IMR-90 (cell line): ENCODE data around the gene DSCAM. TPM values are rescaled to one million over a fixed set of nuclear protein-coding genes. Genes with fewer than 3 reads are reported as not detected.

ENCODE experiments used
- ATAC-seq: fragments of 200-7000 bp; cut with Tn5 transposase; 2 replicates; pipeline ENCODE4 v1.9.1; 2020; ENCODE audit warnings: low read depth, mild to moderate bottlenecking, moderate library complexity
- BruUV-seq: library from RNA; stranded (reverse); fragments of 400-500 nt; replicated peaks from 2 replicates; lab custom pipeline; 2021; lab: Mats Ljungman, UMichigan
- CTCF ChIA-PET: fragments of 300-600 bp; formaldehyde crosslinking; extraction: SDS; loops from one replicate; lab custom pipeline; 2021; ENCODE audit warnings: antibody characterized with exemption; lab: Yijun Ruan, JAX
- POLR2A ChIA-PET: fragments of 300-600 bp; sonication (Branson Sonifier 250); formaldehyde crosslinking; loops from one replicate; lab custom pipeline; 2022; ENCODE audit warnings: antibody characterized with exemption; ENCODE audit not compliant: unreplicated experiment; lab: Charles Lee
- DNase-seq: peaks from one replicate; pipeline ENCODE4 v3.0.0; 2013
- H2AFZ ChIP-seq: replicated peaks from 2 replicates; pipeline ENCODE3; 2013; ENCODE audit warnings: low read length, mild to moderate bottlenecking; ENCODE audit not compliant: poor library complexity
- H2AK5ac ChIP-seq: 2 replicates; pipeline ENCODE4 v1.6.1; 2013; ENCODE audit warnings: low read depth, low read length, inconsistent platforms
- H2AK9ac ChIP-seq: replicated peaks from 2 replicates; pipeline ENCODE3; 2013; ENCODE audit warnings: mild to moderate bottlenecking, low read depth, low read length, moderate library complexity; ENCODE audit not compliant: poor library complexity
- H2BK120ac ChIP-seq: 2 replicates; pipeline ENCODE4 v1.6.1; 2013; ENCODE audit warnings: low read depth, low read length, inconsistent platforms
- H2BK15ac ChIP-seq: 3 replicates; pipeline ENCODE4 v1.6.1; 2013; ENCODE audit warnings: low read depth, low read length, inconsistent platforms
- H2BK20ac ChIP-seq: 2 replicates; pipeline ENCODE4 v1.6.1; 2013; ENCODE audit warnings: low read depth, mild to moderate bottlenecking, inconsistent platforms, low read length, moderate library complexity
- H2BK5ac ChIP-seq: 2 replicates; pipeline ENCODE4 v1.6.1; 2013; ENCODE audit warnings: mild to moderate bottlenecking, low read depth, low read length, inconsistent platforms; ENCODE audit not compliant: poor library complexity, severe bottlenecking
- H3K14ac ChIP-seq: replicated peaks from 2 replicates; pipeline ENCODE4 v1.6.1; 2013; ENCODE audit warnings: low read depth, low read length, inconsistent platforms
- H3K18ac ChIP-seq: 2 replicates; pipeline ENCODE4 v1.6.1; 2013; ENCODE audit warnings: low read depth, low read length, control low read depth
- H3K23ac ChIP-seq: 2 replicates; pipeline ENCODE4 v1.6.1; 2013; ENCODE audit warnings: low read depth, low read length, inconsistent platforms
- H3K27ac ChIP-seq: 2 replicates; pipeline ENCODE4 v1.5.1; 2013; ENCODE audit warnings: mild to moderate bottlenecking, control low read depth, low read length; ENCODE audit not compliant: insufficient read depth
- H3K27me3 ChIP-seq: 2 replicates; pipeline ENCODE4 v1.6.1; 2013; ENCODE audit warnings: low read length; ENCODE audit not compliant: control insufficient read depth, insufficient read depth
- H3K36me3 ChIP-seq: 2 replicates; pipeline ENCODE4 v1.6.1; 2013; ENCODE audit warnings: low read length, mixed read lengths; ENCODE audit not compliant: control insufficient read depth, insufficient read depth
- H3K4ac ChIP-seq: 2 replicates; pipeline ENCODE4 v1.6.1; 2013; ENCODE audit warnings: low read depth, low read length, inconsistent platforms
- H3K4me1 ChIP-seq: 2 replicates; pipeline ENCODE4 v1.6.1; 2013; ENCODE audit warnings: low read length, mixed read lengths; ENCODE audit not compliant: control insufficient read depth, insufficient read depth
- H3K4me2 ChIP-seq: 2 replicates; pipeline ENCODE4 v1.6.1; 2013; ENCODE audit warnings: low read depth, mild to moderate bottlenecking, control low read depth, low read length, moderate library complexity
- H3K4me3 ChIP-seq: 2 replicates; pipeline ENCODE4 v1.5.1; 2013; ENCODE audit warnings: low read depth, mild to moderate bottlenecking, control low read depth, low read length, moderate library complexity; ENCODE audit not compliant: insufficient read depth
- H3K56ac ChIP-seq: 2 replicates; pipeline ENCODE4 v1.6.1; 2013; ENCODE audit warnings: low read length, inconsistent platforms; ENCODE audit not compliant: insufficient read depth; ENCODE audit errors: extremely low read depth
- H3K79me1 ChIP-seq, 2 experiments: 2 replicates each; pipeline ENCODE4 v1.6.1; 2013; ENCODE audit warnings: low read length in 2 of 2, inconsistent platforms in 1 of 2, low read depth in 1 of 2
- H3K9ac ChIP-seq: 2 replicates; pipeline ENCODE4 v1.6.1; 2013; ENCODE audit warnings: low read depth, low read length, control low read depth
- H3K9me1 ChIP-seq: 2 replicates; pipeline ENCODE4 v1.6.1; 2013; ENCODE audit warnings: low read length, inconsistent platforms; ENCODE audit not compliant: insufficient read depth
- H3K9me3 ChIP-seq: 2 replicates; pipeline ENCODE4 v1.6.1; 2013; ENCODE audit warnings: low read length; ENCODE audit not compliant: control insufficient read depth, insufficient read depth
- H4K20me1 ChIP-seq: 2 replicates; pipeline ENCODE4 v1.6.1; 2013; ENCODE audit warnings: low read length, inconsistent platforms; ENCODE audit not compliant: insufficient read depth
- H4K5ac ChIP-seq: 2 replicates; pipeline ENCODE4 v1.6.1; 2013; ENCODE audit warnings: mild to moderate bottlenecking, low read depth, low read length, control low read depth
- H4K8ac ChIP-seq, 2 experiments: 2 replicates each; pipeline ENCODE4 v1.6.1; 2013; ENCODE audit warnings: low read depth in 2 of 2, low read length in 2 of 2, control low read depth in 1 of 2, inconsistent platforms in 1 of 2
- H4K91ac ChIP-seq: 2 replicates; pipeline ENCODE4 v1.6.1; 2013; ENCODE audit warnings: low read depth, low read length, inconsistent platforms; ENCODE audit not compliant: insufficient read depth
- ELK1 ChIP-seq: fragments of 150-350 bp; IDR thresholded peaks from 2 replicates; pipeline ENCODE4 v1.6.1; 2016; ENCODE audit warnings: low read depth, mild to moderate bottlenecking, low read length, moderate library complexity, borderline replicate concordance
- FOS ChIP-seq: fragments of 150-350 bp; IDR thresholded peaks from 2 replicates; pipeline ENCODE4 v1.6.1; 2016; ENCODE audit warnings: low read depth, low read length
- MAFK ChIP-seq: IDR thresholded peaks from 2 replicates; pipeline ENCODE4 v1.6.1; 2012; ENCODE audit warnings: low read depth, low read length, improper control_type of control experiment
- MAZ ChIP-seq: IDR thresholded peaks from 2 replicates; pipeline ENCODE4 v1.6.1; 2012; ENCODE audit warnings: low read depth, mild to moderate bottlenecking, low read length, improper control_type of control experiment, moderate library complexity, borderline replicate concordance
- RFX5 ChIP-seq: IDR thresholded peaks from 2 replicates; pipeline ENCODE4 v1.8.0; 2012; ENCODE audit warnings: low read depth, mild to moderate bottlenecking, low read length, moderate library complexity
- WGBS, 2 experiments: methylation state at CpG; one replicate each; pipeline versions ENCODE4 v1.1.5 to v1.1.7; 2013; ENCODE audit warnings: missing lambda C conversion rate in 2 of 2; ENCODE audit not compliant: insufficient read length in 1 of 2; ENCODE audit errors: extremely low coverage in 2 of 2; 5-methylcytosine and 5-hydroxymethylcytosine counted together
- dilution Hi-C: fragments of 300-500 bp; cut with HindIII; formaldehyde crosslinking; loops from one replicate; pipeline ENCODE4 v1.14.3; 2018; ENCODE audit warnings: low sequenced_read_pairs; ENCODE audit not compliant: unreplicated experiment
- in situ Hi-C: fragments of 300-500 bp; cut with MboI; formaldehyde crosslinking; loops from 3 replicates; pipeline ENCODE4 v1.14.3; 2019; ENCODE audit warnings: low sequenced_read_pairs, inconsistent platforms, mixed read lengths
- intact Hi-C: fragments of 100-400 bp; cut with micrococcal nuclease; formaldehyde crosslinking; loops from 2 replicates; pipeline ENCODE4 v1.10.0; 2022
- polyA plus RNA-seq, 3 experiments: library from polyadenylated mRNA; depleted of rRNA; stranded (reverse); fragments of >200 nt; gene quantifications; 2 replicates each; pipeline ENCODE4 v1.2.3, GENCODE V29; 2012; ENCODE audit warnings: low replicate concordance in 1 of 3
- total RNA-seq: library from RNA; depleted of rRNA; stranded (reverse); fragments of >200 nt; gene quantifications from 2 replicates; pipeline ENCODE4 v1.2.3, GENCODE V29; 2012

DSCAM gene
- total and polyA plus RNA-seq, 2 of the 4 experiments (the other 2 are of a cell fraction), result under 0.01 to 0.02 TPM

DNA sequence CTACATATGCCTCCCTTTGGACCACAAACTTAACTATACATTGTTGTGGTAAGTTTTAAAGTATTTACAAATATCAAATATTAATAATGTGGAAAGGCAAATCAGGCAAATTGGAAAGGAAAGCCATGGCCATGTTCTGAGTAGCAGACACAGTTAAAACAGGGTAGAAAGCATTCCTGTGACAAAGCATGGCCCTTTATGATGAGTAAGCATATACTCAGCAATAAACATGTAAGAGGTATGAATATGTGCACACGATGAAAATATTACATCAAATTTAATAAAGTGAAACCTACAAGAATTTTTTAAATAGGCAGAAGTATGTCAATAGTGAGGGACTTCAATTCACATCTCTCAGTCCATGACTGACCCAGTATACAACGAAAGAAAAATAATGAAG is 389.2 kb downstream of the DSCAM start:
- Histone ChIP-seq H3K4me1 (no peaks in the 10 kb centered on the region), H3K4ac (no peak overlapping the region), H2AK5ac (no peak overlapping the region), H2BK15ac (no peak overlapping the region), H4K91ac (no peak overlapping the region), H2AK9ac (no peak overlapping the region), H3K14ac (no peak overlapping the region), H3K27ac (no peak overlapping the region), H4K5ac (no peak overlapping the region), H3K23ac (no peak overlapping the region), H3K18ac (no peak overlapping the region), H3K9ac (no peak overlapping the region), H3K9me1 (no peaks in the 10 kb centered on the region), H3K27me3 (no peaks in the 10 kb centered on the region), H2AFZ (no peak overlapping the region), H2BK5ac (no peak overlapping the region), H3K56ac (no peak overlapping the region), H3K4me3 (no peak overlapping the region), H3K9me3 (0 out of 2 replicates have a peak, but pooled peaks cover 7% of the 10 kb centered on the region), H2BK20ac (no peak overlapping the region), H3K79me1 (no peaks in the 10 kb centered on the region), H2BK120ac (no peak overlapping the region), H4K20me1 (no peaks in the 10 kb centered on the region), H3K4me2 (no peak overlapping the region), H4K8ac (no peak overlapping the region), H3K36me3 (no peaks in the 10 kb centered on the region)
- dilution Hi-C loops, result no loop called here
- DNase-seq (no peak), ATAC-seq (no peak)
- intact Hi-C loops, result no loop called here
- BruUV-seq, result no TSS peak
- WGBS, 2 experiments, result no CpG with 5 or more reads among the region's 2 CpGs
- ChIA-PET POLR2A (no interaction called here), CTCF (no interaction called here)
- in situ Hi-C loops, result no loop called here
- TF ChIP-seq RFX5, result no peak
- no peak for TF ChIP-seq FOS
- TF ChIP-seq MAFK, result peak; percentile 80
- TF ChIP-seq MAZ, result no peak
- no peak for TF ChIP-seq ELK1
